ENCODE data around the gene RMND1. TPM values are rescaled to one million over a fixed set of nuclear protein-coding genes. Genes with fewer than 3 reads are reported as not detected.

RMND1 gene
- total RNA-seq, 1 donor from 2014 or later: 44.0 TPM

- no peaks in the 10 kb centered on the region for H3K9me3 ChIP-seq (ENCODE audit: low read depth)
- no peak overlapping the region for H3K9ac ChIP-seq
- no peak for DNase-seq (ENCODE audit: low spot score)
- no peak overlapping the region for H3K4me3 ChIP-seq
- TF ChIP-seq EZH2phosphoT487 (IDR thresholded peaks at IDR 0.05) (no peak), CTCF (IDR thresholded peaks at IDR 0.05) (no peak), EZH2 (IDR thresholded peaks at IDR 0.05) (no peak)
- peaks cover 32% of the 10 kb centered on the region for H3K4me1 Mint-ChIP-seq
- peak overlapping the region; percentile 62 for H3K27ac Mint-ChIP-seq
- no peaks in the 10 kb centered on the region for H3K27me3 Mint-ChIP-seq (ENCODE audit: insufficient read depth, low read depth)
- no peak overlapping the region for H2AFZ ChIP-seq (replicated peaks)
- H3F3A ChIP-seq (ENCODE audit: low read depth): no peaks in the 10 kb centered on the region
- no peaks in the 10 kb centered on the region for H3K36me3 ChIP-seq
- H3K27me3 ChIP-seq: no peaks in the 10 kb centered on the region
- no peaks in the 10 kb centered on the region for H4K20me1 ChIP-seq (ENCODE audit: low read depth)
- H3K9me3 Mint-ChIP-seq: peaks cover 6% of the 10 kb centered on the region
- no peak overlapping the region for H3K4me2 ChIP-seq
- peak overlapping the region; percentile 33 for H3K4me3 Mint-ChIP-seq
- peaks cover 48% of the 10 kb centered on the region for H3K79me2 ChIP-seq (ENCODE audit: low read depth)
- H3K27ac ChIP-seq: no peak overlapping the region
- H3K36me3 Mint-ChIP-seq: peaks cover 35% of the 10 kb centered on the region
- peaks cover 6% of the 10 kb centered on the region for H3K4me1 ChIP-seq
These were observed 77.8 kb downstream of the RMND1 start for GRCh38 chr6:151374036-151374683.

GRCh38 chr6:151372164-151372563, 79.8 kb downstream of the RMND1 start:
- TF ChIP-seq CTCF (IDR thresholded peaks at IDR 0.05) (no peak), EZH2 (IDR thresholded peaks at IDR 0.05) (no peak), EZH2phosphoT487 (IDR thresholded peaks at IDR 0.05) (no peak)
- Histone ChIP-seq H3K4me2 (no peak overlapping the region), H3K4me1 (peaks cover 6% of the 10 kb centered on the region), H3K27ac (no peak overlapping the region), H3K27me3 (no peaks in the 10 kb centered on the region), H3K79me2 (ENCODE audit: low read depth) (peaks cover 29% of the 10 kb centered on the region), H2AFZ (replicated peaks) (no peak overlapping the region), H3K9ac (no peak overlapping the region), H3K9me3 (ENCODE audit: low read depth) (no peaks in the 10 kb centered on the region), H3K4me3 (no peak overlapping the region), H3F3A (ENCODE audit: low read depth) (no peaks in the 10 kb centered on the region), H3K36me3 (no peaks in the 10 kb centered on the region), H4K20me1 (ENCODE audit: low read depth) (no peaks in the 10 kb centered on the region)
- Mint-ChIP-seq H3K4me1 (peaks cover 32% of the 10 kb centered on the region), H3K27ac (peak overlapping the region; percentile 6), H3K4me3 (no peak overlapping the region), H3K27me3 (ENCODE audit: insufficient read depth, low read depth) (no peaks in the 10 kb centered on the region), H3K36me3 (peaks cover 34% of the 10 kb centered on the region), H3K9me3 (peaks cover 6% of the 10 kb centered on the region)
- DNase-seq (ENCODE audit: low spot score): no peak

GRCh38 chr6:151370509-151371078, 81.3 kb downstream of the RMND1 start:
- Histone ChIP-seq H3K4me1 (peaks cover 6% of the 10 kb centered on the region), H3K4me2 (no peak overlapping the region), H3K4me3 (no peak overlapping the region), H2AFZ (replicated peaks) (no peak overlapping the region), H3K9ac (no peak overlapping the region), H3K27me3 (no peaks in the 10 kb centered on the region), H3K27ac (no peak overlapping the region), H4K20me1 (ENCODE audit: low read depth) (no peaks in the 10 kb centered on the region), H3K9me3 (ENCODE audit: low read depth) (no peaks in the 10 kb centered on the region), H3F3A (ENCODE audit: low read depth) (no peaks in the 10 kb centered on the region), H3K79me2 (ENCODE audit: low read depth) (peaks cover 14% of the 10 kb centered on the region), H3K36me3 (no peaks in the 10 kb centered on the region)
- DNase-seq (ENCODE audit: low spot score): peak; percentile 15
- Mint-ChIP-seq H3K4me3 (no peak overlapping the region), H3K9me3 (no peaks in the 10 kb centered on the region), H3K4me1 (peaks cover 24% of the 10 kb centered on the region), H3K27ac (no peak overlapping the region), H3K36me3 (peaks cover 36% of the 10 kb centered on the region), H3K27me3 (ENCODE audit: insufficient read depth, low read depth) (no peaks in the 10 kb centered on the region)
- TF ChIP-seq EZH2phosphoT487 (IDR thresholded peaks at IDR 0.05) (no peak), EZH2 (IDR thresholded peaks at IDR 0.05) (no peak), CTCF (IDR thresholded peaks at IDR 0.05) (peak; percentile 37)

Measured in neural progenitor cell (in vitro differentiated cells).